ENCODE measurements around the gene SYNJ2BP.

SYNJ2BP gene

GRCh38 chr14:70391493-70392391 lies 25.1 kb downstream of the SYNJ2BP start:
- no peak for DNase-seq (ENCODE audit: low spot score)

GRCh38 chr14:70382536-70382935 lies 34.4 kb downstream of the SYNJ2BP start:
- no peak for DNase-seq (ENCODE audit: low spot score)

- DNase-seq (ENCODE audit: low spot score): no peak
Measured at GRCh38 chr14:70380824-70381223, 36.1 kb downstream of the SYNJ2BP start.

GRCh38 chr14:70378696-70379095 lies 38.2 kb downstream of the SYNJ2BP start:
- DNase-seq (ENCODE audit: low spot score): no peak
